Keratinocyte (primary cell): ENCODE data around the gene RASIP1. TPM values are rescaled to one million over a fixed set of nuclear protein-coding genes. Genes with fewer than 3 reads are reported as not detected.

ENCODE experiments used
- DNase-seq: peaks from one replicate; pipeline ENCODE4 v3.0.0-alpha.2; 2011; ENCODE audit warnings: low read depth, missing footprints, low spot score
- FAIRE-seq: peaks from 2 replicates; lab custom pipeline; 2011; peaks lifted over from hg19 to GRCh38; lab: Jason Lieb, UNC
- H2AFZ ChIP-seq: 2 replicates; pipeline ENCODE4 v1.6.0; 2012; ENCODE audit warnings: low read length, control low read depth, inconsistent platforms; ENCODE audit not compliant: control insufficient read depth
- H3K27ac ChIP-seq: 2 replicates; pipeline ENCODE4 v1.5.1; 2011; ENCODE audit warnings: low read length; ENCODE audit not compliant: control insufficient read depth, insufficient read depth
- H3K27me3 ChIP-seq: 3 replicates; pipeline ENCODE4 v1.6.0; 2011; ENCODE audit warnings: low read length; ENCODE audit not compliant: control insufficient read depth, insufficient read depth; ENCODE audit errors: extremely low read depth
- H3K36me3 ChIP-seq, 2 experiments: 2 replicates in 1 of 2; 3 replicates in 1 of 2; pipeline ENCODE4 v1.5.1; 2011; ENCODE audit warnings: low read length in 2 of 2, mild to moderate bottlenecking in 1 of 2; ENCODE audit not compliant: control insufficient read depth in 2 of 2, insufficient read depth in 2 of 2; ENCODE audit errors: extremely low read depth in 1 of 2
- H3K4me1 ChIP-seq: 3 replicates; pipeline ENCODE4 v1.5.1; 2011; ENCODE audit warnings: low read length; ENCODE audit not compliant: control insufficient read depth, insufficient read depth; ENCODE audit errors: extremely low read depth
- H3K4me2 ChIP-seq: 3 replicates; pipeline ENCODE4 v1.6.0; 2011; ENCODE audit warnings: low read depth, low read length; ENCODE audit not compliant: control insufficient read depth, insufficient read depth; ENCODE audit errors: extremely low read depth
- H3K4me3 ChIP-seq, 3 experiments: fragments of 200-600 bp in 1 of 3; sonication (generic) in 1 of 3; 2 replicates in 2 of 3; 3 replicates in 1 of 3; pipeline ENCODE4 v1.5.1; 2011 to 2016; ENCODE audit warnings: low read length in 3 of 3, mild to moderate bottlenecking in 3 of 3, control low read depth in 2 of 3, inconsistent platforms in 1 of 3, low read depth in 1 of 3, mixed read lengths in 1 of 3, mixed run types in 1 of 3, moderate library complexity in 1 of 3; ENCODE audit not compliant: control insufficient read depth in 2 of 3, insufficient read depth in 2 of 3; ENCODE audit errors: extremely low read depth in 1 of 3
- H3K79me2 ChIP-seq: 2 replicates; pipeline ENCODE4 v1.6.0; 2012; ENCODE audit warnings: low read length; ENCODE audit not compliant: control insufficient read depth, insufficient read depth
- H3K9ac ChIP-seq: 3 replicates; pipeline ENCODE4 v1.6.0; 2011; ENCODE audit warnings: low read length; ENCODE audit not compliant: control insufficient read depth, insufficient read depth; ENCODE audit errors: extremely low read depth
- H3K9me1 ChIP-seq: 3 replicates; pipeline ENCODE4 v1.6.0; 2011; ENCODE audit warnings: low read length; ENCODE audit not compliant: control insufficient read depth, insufficient read depth; ENCODE audit errors: extremely low read depth
- H3K9me3 ChIP-seq: 2 replicates; pipeline ENCODE4 v1.5.1; 2012; ENCODE audit warnings: low read depth, low read length; ENCODE audit not compliant: control insufficient read depth
- H4K20me1 ChIP-seq: 3 replicates; pipeline ENCODE4 v1.6.0; 2011; ENCODE audit warnings: low read length; ENCODE audit not compliant: control insufficient read depth, insufficient read depth; ENCODE audit errors: extremely low read depth
- EZH2 ChIP-seq: IDR thresholded peaks from one replicate; pipeline ENCODE4 v1.6.1; 2012; ENCODE audit warnings: inconsistent platforms, mild to moderate bottlenecking, low read length, moderate library complexity
- dilution Hi-C: fragments of 300-500 bp; cut with MboI; formaldehyde crosslinking; loops from one replicate; pipeline ENCODE4 v1.7.0; 2020; ENCODE audit warnings: low sequenced_read_pairs; ENCODE audit not compliant: extremely low pct_ligation_motif_present
- polyA plus RNA-seq, 5 experiments: library from polyadenylated mRNA; depleted of rRNA in 3 of 5; stranded (reverse) in 3 of 5; stranded (forward) in 1 of 5; unstranded in 1 of 5; fragments of >200 nt; gene quantifications; 1 replicate in 1 of 5; 2 replicates in 3 of 5; 3 replicates in 1 of 5; pipeline versions ENCODE4 v1.2.1 to v1.2.3, GENCODE V29; 2011 to 2012; ENCODE audit warnings: missing spikeins in 2 of 5, low read depth in 1 of 5, low replicate concordance in 1 of 5
- TF ChIP-seq, protein P1 (sequence below), 3 experiments: IDR thresholded peaks in 1 of 3; conservative IDR thresholded peaks in 1 of 3; optimal IDR thresholded peaks in 1 of 3; 2 replicates in 2 of 3; 3 replicates in 1 of 3; pipeline versions ENCODE3 to v1.5.1; 2011; ENCODE audit warnings: low read length in 3 of 3, mild to moderate bottlenecking in 3 of 3, moderate library complexity in 2 of 3, control low read depth in 1 of 3, inconsistent platforms in 1 of 3; ENCODE audit not compliant: insufficient read depth in 2 of 3; ENCODE audit errors: extremely low read depth in 1 of 3

The RASIP1 gene
- polyA plus RNA-seq, 1 donor (not counting 4 experiments of a cell fraction or from before 2014, with no cell fraction given) = 2.3 TPM

DNA sequence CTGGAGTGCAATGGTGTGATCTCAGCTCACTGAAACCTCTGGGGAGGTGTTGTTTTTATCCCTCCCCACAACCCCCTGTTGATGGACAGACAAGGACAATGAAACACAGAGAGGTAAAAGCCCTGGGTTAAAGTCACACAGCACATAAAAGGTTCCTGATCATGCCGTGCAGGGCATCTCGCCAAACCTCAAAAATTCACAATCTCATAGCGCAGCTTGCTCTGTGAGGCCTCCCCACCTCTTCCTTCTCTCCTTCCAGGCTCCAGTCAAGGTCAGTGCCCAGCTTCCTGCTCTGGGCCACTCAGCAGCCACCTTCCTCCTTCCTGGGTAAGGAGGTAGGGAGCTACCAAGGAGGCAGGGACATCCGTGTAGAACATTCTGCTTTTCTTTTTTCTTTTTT is 42.4 kb downstream of the RASIP1 start:
- no peak for TF ChIP-seq EZH2
- TF ChIP-seq, protein P1, sequence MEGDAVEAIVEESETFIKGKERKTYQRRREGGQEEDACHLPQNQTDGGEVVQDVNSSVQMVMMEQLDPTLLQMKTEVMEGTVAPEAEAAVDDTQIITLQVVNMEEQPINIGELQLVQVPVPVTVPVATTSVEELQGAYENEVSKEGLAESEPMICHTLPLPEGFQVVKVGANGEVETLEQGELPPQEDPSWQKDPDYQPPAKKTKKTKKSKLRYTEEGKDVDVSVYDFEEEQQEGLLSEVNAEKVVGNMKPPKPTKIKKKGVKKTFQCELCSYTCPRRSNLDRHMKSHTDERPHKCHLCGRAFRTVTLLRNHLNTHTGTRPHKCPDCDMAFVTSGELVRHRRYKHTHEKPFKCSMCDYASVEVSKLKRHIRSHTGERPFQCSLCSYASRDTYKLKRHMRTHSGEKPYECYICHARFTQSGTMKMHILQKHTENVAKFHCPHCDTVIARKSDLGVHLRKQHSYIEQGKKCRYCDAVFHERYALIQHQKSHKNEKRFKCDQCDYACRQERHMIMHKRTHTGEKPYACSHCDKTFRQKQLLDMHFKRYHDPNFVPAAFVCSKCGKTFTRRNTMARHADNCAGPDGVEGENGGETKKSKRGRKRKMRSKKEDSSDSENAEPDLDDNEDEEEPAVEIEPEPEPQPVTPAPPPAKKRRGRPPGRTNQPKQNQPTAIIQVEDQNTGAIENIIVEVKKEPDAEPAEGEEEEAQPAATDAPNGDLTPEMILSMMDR (optimal IDR thresholded peaks at IDR 0.05 in 1 of 3, IDR thresholded peaks at IDR 0.05 in 1 of 3, conservative IDR thresholded peaks at IDR 0.05 in 1 of 3; ENCODE audit: extremely low read depth in 1 of 3, insufficient read depth in 2 of 3, low read length in 3 of 3) = no peak
- no peaks in the 10 kb centered on the region for H3K9me3 ChIP-seq
- no peaks in the 10 kb centered on the region for H4K20me1 ChIP-seq
- peak overlapping the region; percentile 26 for H3K27ac ChIP-seq
- peaks cover 26% of the 10 kb centered on the region for H3K4me1 ChIP-seq
- H3K36me3 ChIP-seq = peaks cover 0 to 3% of the 10 kb centered on the region in 2 experiments
- no peaks in the 10 kb centered on the region for H3K9me1 ChIP-seq
- no peak overlapping the region for H3K4me2 ChIP-seq
- DNase-seq (no peak), FAIRE-seq (peak; percentile 34)
- no peak overlapping the region for H2AFZ ChIP-seq
- no peaks in the 10 kb centered on the region for H3K79me2 ChIP-seq
- dilution Hi-C loops = no loop called here
- no peaks in the 10 kb centered on the region for H3K27me3 ChIP-seq
- no peak overlapping the region for H3K9ac ChIP-seq
- no peak overlapping the region for H3K4me3 ChIP-seq

DNA sequence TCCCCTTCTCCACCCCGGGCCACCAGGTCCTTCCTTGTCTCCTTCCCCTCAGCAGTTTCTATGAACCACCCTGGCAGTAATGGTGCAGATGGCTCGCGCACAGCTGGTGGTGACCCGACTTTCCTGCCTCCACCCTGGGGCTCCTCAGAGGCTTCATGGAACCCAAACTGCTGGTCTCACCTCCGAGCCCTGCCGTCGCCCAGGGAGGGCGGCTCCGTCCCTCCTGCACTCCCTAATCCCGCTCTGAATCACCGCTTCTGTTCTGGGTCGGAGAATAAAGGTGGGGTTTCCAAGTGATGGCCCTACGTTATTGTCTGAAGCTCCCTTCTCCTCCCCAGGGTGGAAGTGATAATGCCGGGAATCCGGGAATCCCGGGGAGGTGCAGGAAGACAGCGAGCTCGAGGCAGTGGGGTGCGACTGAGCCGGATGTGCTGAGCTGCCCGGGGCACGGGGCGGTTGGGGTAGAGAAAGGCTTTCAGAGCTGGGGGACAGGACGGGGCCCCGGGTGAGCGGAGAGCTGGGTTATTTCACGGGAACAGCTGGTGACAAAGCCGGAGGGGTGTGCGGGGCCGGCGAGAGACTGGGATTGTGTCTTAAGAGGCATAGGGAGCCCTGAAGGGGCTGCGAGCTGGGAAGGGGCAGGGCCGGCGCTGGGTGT is 43.9 kb downstream of the RASIP1 start:
- dilution Hi-C loops = no loop called here
- peak overlapping the region; percentile 36 for H3K27ac ChIP-seq
- no peak for FAIRE-seq
- no peaks in the 10 kb centered on the region for H3K9me3 ChIP-seq
- H3K27me3 ChIP-seq = no peaks in the 10 kb centered on the region
- H3K9ac ChIP-seq = peak overlapping the region; percentile 60
- H3K79me2 ChIP-seq = no peaks in the 10 kb centered on the region
- H3K36me3 ChIP-seq = peaks cover 0 to 1% of the 10 kb centered on the region in 2 experiments
- H3K9me1 ChIP-seq = no peaks in the 10 kb centered on the region
- peak overlapping the region; percentile 95 for H3K4me2 ChIP-seq
- no peaks in the 10 kb centered on the region for H4K20me1 ChIP-seq
- H2AFZ ChIP-seq = peak overlapping the region; percentile 83
- TF ChIP-seq EZH2 = no peak
- TF ChIP-seq, protein P1 (optimal IDR thresholded peaks at IDR 0.05 in 1 of 3, IDR thresholded peaks at IDR 0.05 in 1 of 3, conservative IDR thresholded peaks at IDR 0.05 in 1 of 3; ENCODE audit: extremely low read depth in 1 of 3, insufficient read depth in 2 of 3, low read length in 3 of 3) = no peak
- peak overlapping the region; percentile 48 to 70 (median 67) for H3K4me3 ChIP-seq
- peaks cover 26% of the 10 kb centered on the region for H3K4me1 ChIP-seq
- no peak for DNase-seq
